ENCODE data around the gene BRIP1.
A peak's percentile ranks its signal among the peaks of the same experiment; 100 is the strongest.
"Not testable (repeated sequence)": the region's sequence is repeated elsewhere in the genome, so short reads cannot be mapped to it uniquely, and the experiment has no call there.

Gene BRIP1

DNA sequence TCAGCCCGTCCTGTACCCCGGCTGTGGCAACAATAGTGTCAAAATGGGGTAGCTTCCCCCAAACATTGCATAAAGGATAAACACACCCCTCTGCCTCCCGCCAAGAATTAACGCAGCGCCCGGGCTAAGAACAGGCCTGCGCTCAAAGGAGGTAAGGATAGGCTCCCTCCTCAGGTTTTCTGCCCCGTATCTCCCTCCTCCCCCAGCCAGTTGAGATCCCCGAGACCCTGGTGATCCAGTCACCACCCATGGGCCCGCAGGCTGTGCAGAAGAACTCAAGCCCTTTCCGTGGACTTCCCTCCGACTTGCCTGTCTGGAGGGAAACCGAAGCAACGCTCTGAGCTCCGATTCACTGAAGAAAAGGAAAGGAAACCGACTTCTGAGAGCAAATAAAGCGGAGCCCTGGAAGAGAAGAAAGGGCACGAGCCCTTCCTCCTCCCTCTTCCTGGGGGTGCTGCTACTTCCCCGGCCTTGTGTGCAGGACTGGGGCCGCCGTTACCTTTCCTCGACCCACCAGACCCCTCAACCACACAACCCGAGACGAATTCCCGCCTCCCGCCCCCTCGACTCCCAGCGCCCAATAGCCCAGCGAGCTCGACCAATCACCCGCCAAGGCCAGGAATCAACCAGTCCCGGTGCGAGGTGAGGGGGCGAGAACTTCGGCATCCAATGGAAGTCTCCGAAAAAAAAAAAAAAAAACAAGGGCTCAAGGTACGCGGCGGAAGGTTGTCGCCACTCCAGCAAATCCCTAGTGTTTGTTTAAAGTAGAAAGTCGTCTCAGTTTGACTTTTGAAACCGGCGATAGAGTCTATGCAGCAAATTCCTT is at the start of gene BRIP1:
TSS of gene BRIP1 (minus strand) at position 554 of the 826 bp plus-strand sequence. CDS start 1,989 bp downstream, outside the sequence.
- peak; percentile 90 to 97 (median 93) for DNase-seq

- DNase-seq: no peak
Measured at GRCh38 chr17:61908292-61909037, 45.1 kb upstream of the BRIP1 start.

GRCh38 chr17:61907361-61907760 is 44.0 kb upstream of the BRIP1 start:
- DNase-seq: no peak

GRCh38 chr17:61904094-61904710 is 40.9 kb upstream of the BRIP1 start:
- DNase-seq: no peak

DNA sequence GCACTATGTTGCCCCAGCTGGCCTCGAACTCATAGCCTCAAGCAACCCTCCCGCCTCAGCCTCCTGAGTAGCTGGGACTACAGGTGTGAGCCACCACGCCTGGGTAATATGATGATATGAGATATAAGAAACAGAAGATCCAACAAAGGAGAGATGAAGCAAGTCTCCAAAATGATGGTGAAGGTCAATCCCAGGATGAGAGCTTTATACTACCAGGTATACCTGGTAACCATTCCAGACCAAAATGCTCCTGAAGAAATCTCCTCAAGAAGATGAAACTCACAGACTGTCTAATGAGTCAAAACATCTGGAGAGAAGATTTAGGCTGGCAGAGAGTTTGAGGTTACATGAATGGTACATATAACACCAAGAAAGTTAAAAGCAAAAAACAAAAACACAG is 39.9 kb upstream of the BRIP1 start:
- no peak for DNase-seq

DNA sequence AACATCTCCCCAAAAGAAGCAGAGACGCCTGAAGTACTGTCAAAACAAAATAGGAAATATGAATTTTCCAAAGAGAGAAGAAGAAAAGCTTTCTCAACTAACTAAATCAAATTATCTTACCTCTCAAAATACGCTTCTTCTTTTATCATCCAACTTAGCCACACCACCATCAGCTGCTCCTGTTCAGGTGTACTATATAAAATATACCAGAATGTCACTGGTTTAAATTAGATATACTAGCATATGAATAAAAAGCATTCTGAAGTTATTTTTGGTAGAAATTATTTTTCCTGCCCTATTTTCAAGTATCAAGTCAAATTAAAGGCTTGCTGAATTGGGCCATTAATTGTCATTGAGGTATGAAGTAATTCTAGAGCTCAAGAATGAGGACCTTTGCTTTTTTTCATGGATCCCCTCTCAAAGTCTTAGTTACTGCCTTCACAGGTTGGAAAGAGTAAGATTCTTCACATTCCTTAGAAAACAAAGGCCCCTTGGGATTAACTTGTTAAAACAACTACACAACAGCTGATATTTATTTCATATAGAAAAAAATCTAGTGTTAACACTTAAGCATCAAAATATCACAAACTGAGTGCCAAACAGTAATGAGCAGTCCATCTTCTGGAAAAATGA is 34.3 kb upstream of the BRIP1 start:
- no peak for DNase-seq

DNA sequence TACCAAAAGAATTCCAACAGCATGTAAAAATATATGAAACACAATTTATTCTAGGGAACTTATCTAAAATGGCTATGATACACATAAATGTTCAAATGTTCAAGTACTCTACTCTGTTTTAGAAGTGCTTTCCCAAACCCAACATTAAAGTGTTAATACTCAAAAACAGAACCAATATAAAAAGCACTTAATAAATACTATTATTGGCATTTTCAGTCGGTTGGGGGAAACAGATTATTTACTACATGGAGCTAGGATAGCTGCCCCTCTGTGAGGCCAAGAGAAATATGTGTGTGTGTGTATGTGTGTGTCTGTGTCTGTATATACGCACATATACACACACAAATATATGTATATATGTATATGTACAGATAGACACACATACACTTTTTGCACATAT is 32.1 kb upstream of the BRIP1 start:
- no peak for DNase-seq

DNA sequence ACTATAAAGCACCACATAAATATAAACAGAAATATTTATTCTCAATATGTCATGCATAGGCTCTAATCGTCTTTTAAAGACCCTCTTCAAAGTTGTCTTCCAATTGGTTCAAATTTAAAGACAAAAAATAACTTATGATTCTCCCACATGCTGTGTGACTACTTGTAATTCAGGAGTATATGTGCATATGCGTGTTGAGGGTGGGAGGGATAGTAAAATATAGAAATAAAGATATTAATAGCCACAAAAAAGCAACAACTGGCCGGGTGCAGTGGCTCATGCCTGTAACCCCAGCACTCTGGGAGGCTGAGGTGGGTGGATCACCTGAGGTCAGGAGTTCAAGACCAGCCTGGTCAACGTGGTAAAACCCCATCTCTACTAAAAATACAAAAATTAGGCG is 31.0 kb upstream of the BRIP1 start:
- not testable (repeated sequence) for DNase-seq

GRCh38 chr17:61887733-61888132 is 24.4 kb upstream of the BRIP1 start:
- DNase-seq: not testable (repeated sequence)

GRCh38 chr17:61885865-61886264 is 22.5 kb upstream of the BRIP1 start:
- not testable (repeated sequence) for DNase-seq

GRCh38 chr17:61884864-61885263 is 21.5 kb upstream of the BRIP1 start:
- DNase-seq: no peak

DNA sequence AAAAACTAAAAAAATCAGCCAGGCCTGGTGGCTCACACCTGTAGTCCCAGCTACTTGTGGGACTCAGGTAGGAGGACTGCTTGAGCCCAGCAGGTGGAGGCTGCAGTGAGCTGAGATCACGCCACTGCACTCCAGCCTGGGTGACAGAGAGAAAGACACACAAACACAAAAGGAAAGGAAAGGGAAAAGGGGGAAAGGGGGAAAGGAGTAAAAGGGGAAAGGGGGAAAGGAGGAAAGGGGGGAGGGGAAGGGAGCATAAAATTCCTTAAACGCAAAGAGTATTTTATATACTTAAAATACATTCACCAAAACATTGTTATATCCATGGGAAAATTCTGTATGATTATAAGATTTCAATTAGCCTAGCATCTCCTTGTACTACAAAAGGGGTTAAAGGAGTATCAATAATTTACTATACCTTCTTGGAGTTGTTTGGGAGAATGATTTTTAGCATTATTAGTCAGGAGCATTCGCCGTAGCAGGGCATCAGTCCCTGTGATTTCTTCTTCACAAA is 17.3 kb upstream of the BRIP1 start:
- no peak for DNase-seq

DNA sequence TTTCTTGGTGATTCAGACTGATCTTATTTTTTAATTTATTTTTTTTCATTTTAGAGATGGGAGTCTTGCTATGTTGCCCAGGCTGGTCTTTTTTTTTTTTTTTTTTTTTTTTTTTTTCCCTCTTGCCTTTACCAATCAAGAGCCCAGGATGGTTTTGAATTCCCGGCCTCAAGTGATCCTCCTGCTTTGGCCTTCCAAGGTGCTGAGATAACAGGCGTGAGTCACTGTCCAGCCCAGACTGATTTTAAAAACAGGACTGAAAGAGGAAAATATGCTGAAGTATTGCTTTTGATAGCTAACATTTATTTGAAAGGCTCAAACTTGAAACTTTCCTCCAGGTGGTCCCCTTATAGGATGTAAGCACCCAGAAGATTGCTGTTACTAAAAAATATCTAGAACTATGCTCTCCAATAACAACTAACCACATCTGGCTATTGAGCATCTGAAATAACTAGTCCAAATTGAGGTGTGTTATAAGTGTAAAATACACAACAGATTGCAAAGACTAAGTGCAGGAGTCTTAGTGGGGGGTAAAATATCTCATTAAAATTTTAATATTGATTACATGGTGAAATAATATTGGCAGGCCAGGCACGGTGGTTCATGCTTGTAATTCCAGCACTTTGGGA is 15.8 kb upstream of the BRIP1 start:
- DNase-seq: no peak

GRCh38 chr17:61878520-61878919 is 15.2 kb upstream of the BRIP1 start:
- no peak for DNase-seq

- DNase-seq: no peak
Measured at GRCh38 chr17:61877837-61878236, 14.5 kb upstream of the BRIP1 start.

DNA sequence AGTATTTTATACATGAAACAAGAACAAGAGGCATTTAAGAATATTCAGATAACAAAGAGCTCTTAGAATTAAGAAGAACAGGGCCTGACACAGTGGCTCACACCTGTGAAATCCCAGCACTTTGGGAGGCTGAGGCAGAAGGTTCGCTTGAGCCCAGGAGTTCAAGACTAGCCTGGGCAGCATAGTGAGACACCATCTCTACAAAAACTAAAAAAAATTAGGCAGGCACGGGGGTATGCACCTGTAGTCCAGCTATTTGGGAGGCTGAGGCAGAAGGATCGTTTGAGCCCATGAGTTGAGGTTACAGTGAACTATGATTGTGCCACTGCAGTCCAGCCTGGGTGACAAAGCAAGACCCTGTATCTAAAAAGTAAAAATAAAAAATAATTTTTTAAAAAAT is 12.5 kb upstream of the BRIP1 start:
- DNase-seq: no peak

DNA sequence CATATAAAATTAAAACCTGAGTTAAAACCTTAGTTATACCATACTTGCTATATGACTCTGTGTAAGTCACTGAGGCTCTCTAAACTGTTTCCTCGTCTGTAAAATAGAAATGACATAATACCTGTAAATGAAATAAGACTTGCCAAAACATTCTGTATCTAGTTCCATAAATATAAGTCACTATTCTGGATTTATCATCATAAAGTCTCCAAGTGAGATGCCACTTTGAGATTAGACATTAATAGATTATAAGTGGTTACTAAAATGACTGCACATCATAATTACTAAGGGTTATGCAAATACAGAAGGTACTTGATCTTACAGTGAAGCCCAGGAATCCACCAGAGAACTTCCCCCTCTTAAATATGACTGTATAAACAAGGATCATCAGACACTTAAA is 12.0 kb upstream of the BRIP1 start:
- no peak for DNase-seq

- no peak for DNase-seq
Measured at GRCh38 chr17:61874075-61874474, 10.7 kb upstream of the BRIP1 start.

DNA sequence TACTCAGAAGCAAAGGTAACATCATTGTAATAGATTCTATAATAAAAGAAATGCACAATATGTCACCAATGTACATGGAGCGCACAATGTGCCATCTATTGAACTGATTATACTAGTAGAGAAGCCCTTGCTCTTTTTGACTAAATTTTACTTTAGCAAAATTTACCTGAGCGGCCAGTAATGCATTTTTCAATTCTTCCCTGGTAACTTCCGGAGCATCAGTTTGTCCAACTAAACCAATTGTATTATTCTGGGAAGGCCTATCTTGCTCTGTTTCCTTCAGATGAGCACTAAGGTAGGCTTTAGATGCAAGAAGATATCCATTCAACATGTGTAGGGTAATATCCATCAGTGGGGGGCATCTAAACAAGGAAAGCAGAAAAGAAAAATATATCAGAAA is 8.8 kb upstream of the BRIP1 start:
- no peak for DNase-seq

- no peak for DNase-seq
Measured at GRCh38 chr17:61869138-61869537, 5.8 kb upstream of the BRIP1 start.

DNA sequence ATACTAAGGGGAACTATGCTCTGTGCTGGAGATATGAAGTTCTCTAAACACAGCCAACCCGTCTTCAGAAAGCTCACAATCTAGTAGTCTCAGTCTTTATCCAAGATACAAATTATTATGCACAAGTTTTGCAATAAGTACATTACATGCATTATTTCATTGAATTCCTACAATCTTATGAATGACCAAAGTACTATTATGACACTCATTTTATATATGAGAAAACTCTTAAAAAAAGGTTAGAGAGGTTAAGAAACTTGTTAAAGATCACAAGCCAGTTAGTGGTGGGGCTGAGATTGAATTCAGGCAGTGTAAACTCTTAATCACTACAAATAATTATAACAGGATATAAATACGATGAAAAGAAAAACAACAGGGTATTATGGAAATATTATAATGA is 4.7 kb upstream of the BRIP1 start:
- no peak for DNase-seq

DNA sequence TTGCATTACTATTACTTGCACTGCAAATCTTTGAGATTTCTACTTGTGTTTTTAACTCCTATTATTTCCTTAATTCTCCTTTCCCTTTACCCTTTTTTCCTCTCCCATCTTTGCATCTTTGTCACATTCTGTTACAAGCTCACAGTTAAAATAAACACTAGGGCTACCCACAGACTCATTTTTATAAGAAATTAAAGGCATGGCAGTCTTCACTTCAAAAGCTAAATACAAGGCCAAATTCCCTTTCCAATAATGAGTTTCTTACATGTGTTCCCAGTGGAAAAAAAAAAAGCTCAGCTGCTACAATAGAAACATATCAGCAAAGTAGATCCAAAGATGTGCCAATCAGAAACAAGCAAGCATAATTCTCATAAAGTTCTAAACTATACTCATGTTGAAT is 3.7 kb upstream of the BRIP1 start:
- no peak for DNase-seq

DNA sequence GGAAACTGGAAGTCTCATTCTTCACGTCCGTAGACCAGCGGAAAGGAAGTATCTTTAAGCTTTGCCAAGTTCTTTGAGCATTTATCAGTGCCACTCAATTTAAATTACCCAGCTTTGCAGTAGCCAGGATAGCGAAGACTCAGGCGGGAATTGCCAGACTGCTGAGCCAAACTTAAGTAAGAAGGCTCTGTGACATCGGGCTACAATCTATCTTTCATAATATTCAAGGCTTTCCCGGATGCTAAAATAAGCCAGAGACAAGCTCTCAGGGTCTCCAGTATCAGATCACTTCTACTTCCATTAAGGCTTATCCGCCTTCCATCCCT is 436 bp upstream of the BRIP1 start:
- DNase-seq: no peak

All from NCI-H1417 (cell line).